ENCODE data around the gene SRRM1. TPM values are rescaled to one million over a fixed set of nuclear protein-coding genes. Genes with fewer than 3 reads are reported as not detected.

The SRRM1 gene
- total and polyA plus RNA-seq, 10 of the 15 experiments (the other 5 are each of a cell fraction or from before 2014, with no cell fraction given): 36.8 to 285 (median 126) TPM

- H2AFZ ChIP-seq (ENCODE audit: control insufficient read depth, low read depth, low read length): no peak overlapping the region
- FAIRE-seq (no peak), ATAC-seq (no peak), DNase-seq (ENCODE audit: low read depth, low spot score) (no peak)
- SMC1A ChIA-PET (ENCODE audit: uncharacterized antibody, unreplicated experiment): interaction anchor here (1.0 to 1.2 kb wide), 2 partner anchors 9 to 12 kb away, joined by 3 to 4 read pairs; no protein-coding TSS in a partner anchor
- CTCF ChIA-PET: interaction anchor here (1.3 to 2.3 kb wide), 3 partner anchors 11 to 114 kb away, joined by 3 to 6 read pairs (median 5); no protein-coding TSS in a partner anchor
- no peaks in the 10 kb centered on the region for H3K27me3 ChIP-seq (replicated peaks in 1 of 2; ENCODE audit: control insufficient read depth in 2 of 2, insufficient read depth in 2 of 2, low read length in 1 of 2)
- H3K36me3 ChIP-seq (ENCODE audit: control insufficient read depth in 2 of 2, insufficient read depth in 2 of 2, low read length in 1 of 2): no peaks in the 10 kb centered on the region
- H3K79me2 ChIP-seq (ENCODE audit: control insufficient read depth, insufficient read depth, low read length): no peaks in the 10 kb centered on the region
- H3K9me3 ChIP-seq (replicated peaks; ENCODE audit: control insufficient read depth, insufficient read depth, low read length): no peaks in the 10 kb centered on the region; the same call in 2 of the 3 replicates
- no peaks in the 10 kb centered on the region for H4K20me1 ChIP-seq (ENCODE audit: control insufficient read depth, insufficient read depth)
- in situ Hi-C loops (cut with MboI): no loop called here
- H3K4me2 ChIP-seq (ENCODE audit: control insufficient read depth, insufficient read depth): no peak overlapping the region
- WGBS (ENCODE audit: insufficient coverage, insufficient replicate concordance, low lambda C conversion rate, missing lambda C conversion rate): 61% methylated on average over 14 of the region's 31 CpGs
- no peak overlapping the region for H3K27ac ChIP-seq (ENCODE audit: control insufficient read depth, insufficient read depth)
- POLR2A ChIA-PET: no interaction called here
- TF ChIP-seq RB1 (IDR thresholded peaks at IDR 0.05; ENCODE audit: borderline replicate concordance): no peak
- no peak for TF ChIP-seq NR2C2 (IDR thresholded peaks at IDR 0.05; ENCODE audit: borderline replicate concordance, control insufficient read depth, insufficient read length, low read depth)
- no peak for TF ChIP-seq CREB1 (IDR thresholded peaks at IDR 0.05; ENCODE audit: low read depth)
- no peak for TF ChIP-seq SREBF2 (IDR thresholded peaks at IDR 0.05; ENCODE audit: low read length)
- TF ChIP-seq ZBED1 (IDR thresholded peaks at IDR 0.05; ENCODE audit: borderline replicate concordance): no peak
- no peak for TF ChIP-seq ZNF622 (IDR thresholded peaks at IDR 0.05)
- TF ChIP-seq TBL1XR1 (IDR thresholded peaks at IDR 0.05; ENCODE audit: low read depth, low read length): no peak
- no peak for TF ChIP-seq ZNF687 (IDR thresholded peaks at IDR 0.05)
- TF ChIP-seq NR2F1 (conservative IDR thresholded peaks at IDR 0.05): no peak
- no peak for TF ChIP-seq USF1 (IDR thresholded peaks at IDR 0.05; ENCODE audit: borderline replicate concordance, extremely low read length, insufficient read depth, low read depth, low read length)
- no peak for TF ChIP-seq ASH2L (IDR thresholded peaks at IDR 0.05; ENCODE audit: borderline replicate concordance, low read depth)
- TF ChIP-seq RFX5 (IDR thresholded peaks at IDR 0.05; ENCODE audit: low read depth, low read length): no peak
- no peak for TF ChIP-seq EED (IDR thresholded peaks at IDR 0.05; ENCODE audit: low read depth)
- no peak for TF ChIP-seq HCFC1 (IDR thresholded peaks at IDR 0.05; ENCODE audit: low read length)
- no peak for TF ChIP-seq E2F4 (IDR thresholded peaks at IDR 0.05; ENCODE audit: low read depth, low read length)
- no peak for TF ChIP-seq TARDBP (IDR thresholded peaks at IDR 0.05; ENCODE audit: borderline replicate concordance)
- no peak for TF ChIP-seq ESRRA (IDR thresholded peaks at IDR 0.05; ENCODE audit: low read length)
- no peak for TF ChIP-seq NRF1 (conservative IDR thresholded peaks at IDR 0.05; ENCODE audit: low read depth, low read length)
- TF ChIP-seq KAT2A (conservative IDR thresholded peaks at IDR 0.05; ENCODE audit: control insufficient read depth, low read depth, low read length): no peak
- intact Hi-C loops (cut with micrococcal nuclease; ENCODE audit: unreplicated experiment): no loop called here
- RAD21 ChIA-PET (ENCODE audit: unreplicated experiment): no interaction called here
- peaks cover 1% of the 10 kb centered on the region; the same call in 1 of the 2 replicates for H3K4me1 ChIP-seq (ENCODE audit: control insufficient read depth, insufficient read depth, low read length)
- BruUV-seq (replicated peaks): no TSS peak
- H3K4me3 ChIP-seq: no peak overlapping the region
- no peak overlapping the region for H3K9ac ChIP-seq (ENCODE audit: control insufficient read depth, insufficient read depth, low read length)
Observed at GRCh38 chr1:24721533-24721932, 78.4 kb downstream of the SRRM1 start.
